Cardiac muscle cell (in vitro differentiated cells and primary cell): Measurements from ENCODE around the gene SUSD4. TPM values are rescaled to one million over a fixed set of nuclear protein-coding genes. Genes with fewer than 3 reads are reported as not detected.

Source experiments
- DNase-seq, 2 donors: peaks; one replicate each; pipeline versions ENCODE4 v3.0.0 to v3.0.0-alpha.2; 2010 to 2017; ENCODE audit warnings: low read depth in 1 of 2, low spot score in 1 of 2
- H3K27ac ChIP-seq: fragments of 200-600 bp; sonication (generic); 2 replicates; pipeline ENCODE4 v1.5.1; 2016
- H3K27me3 ChIP-seq: fragments of 200-600 bp; sonication (generic); 2 replicates; pipeline ENCODE4 v1.6.0; 2016; ENCODE audit warnings: control low read depth
- H3K36me3 ChIP-seq: fragments of 200-600 bp; sonication (generic); 2 replicates; pipeline ENCODE4 v1.5.1; 2016; ENCODE audit warnings: control low read depth
- H3K4me1 ChIP-seq: fragments of 200-600 bp; sonication (generic); 2 replicates; pipeline ENCODE4 v1.8.1; 2017; ENCODE audit warnings: low read depth, mild to moderate bottlenecking, mixed run types
- H3K4me3 ChIP-seq: fragments of 200-600 bp; sonication (generic); 2 replicates; pipeline ENCODE4 v1.5.1; 2016; ENCODE audit warnings: mild to moderate bottlenecking
- H3K9me3 ChIP-seq: fragments of 200-600 bp; sonication (generic); 2 replicates; pipeline ENCODE4 v1.5.1; 2017; ENCODE audit warnings: low read depth, mild to moderate bottlenecking, control low read depth
- CTCF ChIP-seq: IDR thresholded peaks from 2 replicates; pipeline ENCODE4 v1.5.1; 2012; ENCODE audit warnings: low read depth, mild to moderate bottlenecking, low read length
- polyA plus RNA-seq: library from polyadenylated mRNA; unstranded; fragments of >200 nt; fragmentation: Nextera tagmentation; extraction: Ambion mirVana; gene quantifications from 2 replicates; pipeline ENCODE4 v1.2.1, GENCODE V29; 2016
- total RNA-seq: library from RNA; depleted of rRNA; stranded (reverse); fragments of >200 nt; gene quantifications from 2 replicates; pipeline ENCODE4 v1.2.3, GENCODE V29; 2016

Gene SUSD4
- total and polyA plus RNA-seq, 2 experiments from 2014 or later: 20.9 to 31.6 TPM

- Histone ChIP-seq H3K27me3 (no peaks in the 10 kb centered on the region), H3K4me3 (no peak overlapping the region), H3K36me3 (no peaks in the 10 kb centered on the region), H3K27ac (no peak overlapping the region), H3K4me1 (peaks cover 12% of the 10 kb centered on the region), H3K9me3 (no peaks in the 10 kb centered on the region)
- no peak for DNase-seq
- no peak for TF ChIP-seq CTCF
Measured at GRCh38 chr1:223211323-223211985, 152.5 kb downstream of the SUSD4 start.

- TF ChIP-seq CTCF: no peak
- H3K9me3 ChIP-seq: no peaks in the 10 kb centered on the region
- H3K27ac ChIP-seq: no peak overlapping the region
- no peaks in the 10 kb centered on the region for H3K36me3 ChIP-seq
- H3K4me3 ChIP-seq: no peak overlapping the region
- H3K27me3 ChIP-seq: no peaks in the 10 kb centered on the region
- H3K4me1 ChIP-seq: peaks cover 8% of the 10 kb centered on the region
- no peak for DNase-seq
Measured at GRCh38 chr1:223210788-223211120, 153.2 kb downstream of the SUSD4 start.

GRCh38 chr1:223209992-223210787, 153.8 kb downstream of the SUSD4 start:
- no peaks in the 10 kb centered on the region for H3K9me3 ChIP-seq
- H3K27me3 ChIP-seq: no peaks in the 10 kb centered on the region
- H3K27ac ChIP-seq: no peak overlapping the region
- no peak for DNase-seq
- H3K36me3 ChIP-seq: no peaks in the 10 kb centered on the region
- H3K4me1 ChIP-seq: peaks cover 8% of the 10 kb centered on the region
- H3K4me3 ChIP-seq: no peak overlapping the region
- TF ChIP-seq CTCF: no peak

- no peaks in the 10 kb centered on the region for H3K27me3 ChIP-seq
- H3K9me3 ChIP-seq: no peaks in the 10 kb centered on the region
- no peak for DNase-seq
- no peak overlapping the region for H3K27ac ChIP-seq
- no peak for TF ChIP-seq CTCF
- H3K4me3 ChIP-seq: no peak overlapping the region
- H3K4me1 ChIP-seq: peaks cover 8% of the 10 kb centered on the region
- no peaks in the 10 kb centered on the region for H3K36me3 ChIP-seq
Measured at GRCh38 chr1:223209293-223209898, 154.6 kb downstream of the SUSD4 start.

- Histone ChIP-seq H3K27ac (no peak overlapping the region), H3K4me3 (no peak overlapping the region), H3K36me3 (no peaks in the 10 kb centered on the region)
Measured at GRCh38 chr1:223208164-223209076, 155.6 kb downstream of the SUSD4 start.

More at GRCh38 chr1:223208164-223209076, 155.6 kb downstream of the SUSD4 start:
- H3K9me3 ChIP-seq: no peaks in the 10 kb centered on the region
- DNase-seq: no peak
- peaks cover 8% of the 10 kb centered on the region for H3K4me1 ChIP-seq
- no peak for TF ChIP-seq CTCF
- no peaks in the 10 kb centered on the region for H3K27me3 ChIP-seq
